SU-DHL-6 (cell line): ENCODE results near the gene ZNF710.

ENCODE experiments used
- H2AFZ ChIP-seq: fragments of 200-600 bp; sonication (generic); 2 replicates; pipeline ENCODE4 v1.6.1; 2014; ENCODE audit warnings: low read depth, mild to moderate bottlenecking, moderate library complexity, mixed read lengths, antibody characterized with exemption, low read length; ENCODE audit not compliant: severe bottlenecking
- H3F3A ChIP-seq: fragments of 200-600 bp; shearing (Covaris generic); 2 replicates; pipeline ENCODE4 v1.6.0; 2016; ENCODE audit warnings: antibody characterized with exemption, mild to moderate bottlenecking; ENCODE audit not compliant: insufficient read depth
- H3K27ac ChIP-seq: fragments of 200-600 bp; sonication (generic); 2 replicates; pipeline ENCODE4 v1.5.1; 2016; ENCODE audit warnings: low read depth, mild to moderate bottlenecking, low read length, moderate library complexity, mixed read lengths
- H3K27me3 ChIP-seq: fragments of 200-600 bp; sonication (generic), shearing (Covaris generic); 2 replicates; pipeline ENCODE4 v1.6.0; 2014; ENCODE audit warnings: mild to moderate bottlenecking, low read length
- H3K36me3 ChIP-seq: fragments of 200-600 bp; sonication (generic); 2 replicates; pipeline ENCODE4 v1.6.1; 2014; ENCODE audit warnings: mild to moderate bottlenecking, low read length, mixed read lengths
- H3K4me2 ChIP-seq: fragments of 300-600, 200-600 bp; shearing (Covaris generic), sonication (generic); 2 replicates; pipeline ENCODE4 v1.6.0; 2014; ENCODE audit warnings: low read length, low read depth, mild to moderate bottlenecking; ENCODE audit not compliant: poor library complexity, severe bottlenecking
- H3K4me3 ChIP-seq: fragments of 200-600 bp; sonication (generic); 2 replicates; pipeline ENCODE4 v1.5.1; 2014; ENCODE audit warnings: antibody characterized with exemption, low read length, mild to moderate bottlenecking, mixed read lengths; ENCODE audit not compliant: insufficient read depth, poor library complexity, severe bottlenecking
- H3K79me2 ChIP-seq: fragments of 200-600 bp; sonication (generic); 2 replicates; pipeline ENCODE4 v1.6.1; 2014; ENCODE audit warnings: mild to moderate bottlenecking, low read length, moderate library complexity; ENCODE audit not compliant: insufficient read depth
- H3K9ac ChIP-seq: fragments of 200-600 bp; sonication (generic); 2 replicates; pipeline ENCODE4 v1.7.0; 2014; ENCODE audit warnings: mild to moderate bottlenecking, low read length
- H3K9me2 ChIP-seq: fragments of 200-600 bp; sonication (generic); replicated peaks from 2 replicates; pipeline ENCODE4 v1.6.1; 2014; ENCODE audit warnings: low read length; ENCODE audit not compliant: insufficient read depth
- H3K9me3 ChIP-seq: fragments of 200-600 bp; sonication (generic); 2 replicates; pipeline ENCODE4 v1.6.1; 2014; ENCODE audit warnings: low read length, mixed read lengths; ENCODE audit not compliant: insufficient read depth
- H4K20me1 ChIP-seq: fragments of 200-600 bp; sonication (generic); 2 replicates; pipeline ENCODE4 v1.6.1; 2014; ENCODE audit warnings: low read depth, mild to moderate bottlenecking, antibody characterized with exemption, low read length, moderate library complexity, mixed read lengths
- EZH2phosphoT487 ChIP-seq: fragments of 200-600 bp; sonication (generic), shearing (Covaris generic); conservative IDR thresholded peaks from 2 replicates; pipeline ENCODE4 v1.6.1; 2018; ENCODE audit warnings: mild to moderate bottlenecking, antibody characterized with exemption, low read length, moderate library complexity, mixed read lengths
- TF ChIP-seq, protein P1 (sequence below): fragments of 200-600 bp; sonication (generic); IDR thresholded peaks from one replicate; pipeline ENCODE4 v1.5.1; 2017; ENCODE audit warnings: antibody characterized with exemption, mild to moderate bottlenecking, low read length, moderate library complexity; ENCODE audit not compliant: insufficient read depth, poor library complexity, severe bottlenecking

Gene ZNF710

DNA sequence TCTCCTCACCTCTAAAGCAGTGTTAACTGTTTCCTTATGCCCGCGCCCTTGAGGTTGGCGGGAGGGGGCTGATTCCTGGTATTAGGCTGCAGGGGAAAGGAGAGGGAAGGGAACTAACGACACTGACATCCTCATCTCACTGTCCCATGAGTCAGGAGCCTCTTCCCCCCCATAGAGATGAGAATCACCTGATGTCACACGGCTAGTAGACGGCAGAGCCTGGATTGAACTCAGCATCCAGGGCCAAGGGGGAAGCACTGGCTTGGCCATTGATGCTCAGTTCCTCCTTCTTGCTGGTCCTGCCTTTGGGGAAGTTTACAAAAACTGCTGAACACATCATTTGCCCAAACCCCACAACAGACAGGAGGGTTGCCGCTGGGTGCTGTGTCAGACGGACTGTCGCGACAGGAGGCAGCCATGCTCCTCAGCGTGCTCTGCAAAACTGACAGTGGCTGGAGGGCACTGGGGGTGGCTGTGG, 62.7 kb downstream of the ZNF710 start:
- Histone ChIP-seq H3K36me3 (no peaks in the 10 kb centered on the region), H2AFZ (no peak overlapping the region)

DNA sequence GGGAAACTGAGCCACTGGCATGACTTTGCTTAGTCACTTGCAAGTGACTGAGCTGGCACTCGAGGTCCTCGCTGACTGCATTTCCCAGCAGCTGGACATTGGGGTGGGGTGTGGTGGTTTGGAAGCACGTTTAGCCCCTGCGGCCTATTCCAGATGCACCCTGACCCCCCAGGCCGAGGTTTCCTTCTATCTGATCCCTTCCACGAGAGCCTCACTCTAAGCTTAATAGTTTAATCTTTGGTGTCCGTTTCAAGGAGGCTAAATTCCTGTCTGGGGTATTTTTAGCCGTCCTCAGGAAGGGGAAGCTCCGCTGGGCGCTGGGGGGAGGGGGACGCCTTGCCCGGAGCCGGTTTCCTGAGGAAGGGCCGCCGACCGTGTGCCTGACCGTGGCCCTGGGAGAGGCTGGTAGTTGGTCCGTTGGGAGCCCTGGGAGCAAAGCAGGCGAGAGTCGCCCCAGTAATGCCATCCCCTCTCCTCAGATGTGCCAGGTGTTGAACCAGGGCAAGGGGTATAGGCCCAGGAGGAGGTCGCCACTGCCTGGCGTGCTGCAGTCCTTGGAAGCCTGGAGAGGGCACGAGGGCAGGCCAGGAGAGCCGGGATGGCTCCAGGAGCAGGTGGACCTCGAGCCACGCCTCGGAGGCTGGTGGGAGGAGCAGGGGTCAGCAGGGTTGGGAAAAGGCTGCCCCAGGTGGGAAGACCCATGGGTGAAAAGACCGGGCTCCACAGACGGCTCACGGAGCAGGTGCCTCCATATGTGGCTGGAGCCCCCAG, 64.0 kb downstream of the ZNF710 start:
- TF ChIP-seq EZH2phosphoT487, result no peak
- TF ChIP-seq, protein P1, sequence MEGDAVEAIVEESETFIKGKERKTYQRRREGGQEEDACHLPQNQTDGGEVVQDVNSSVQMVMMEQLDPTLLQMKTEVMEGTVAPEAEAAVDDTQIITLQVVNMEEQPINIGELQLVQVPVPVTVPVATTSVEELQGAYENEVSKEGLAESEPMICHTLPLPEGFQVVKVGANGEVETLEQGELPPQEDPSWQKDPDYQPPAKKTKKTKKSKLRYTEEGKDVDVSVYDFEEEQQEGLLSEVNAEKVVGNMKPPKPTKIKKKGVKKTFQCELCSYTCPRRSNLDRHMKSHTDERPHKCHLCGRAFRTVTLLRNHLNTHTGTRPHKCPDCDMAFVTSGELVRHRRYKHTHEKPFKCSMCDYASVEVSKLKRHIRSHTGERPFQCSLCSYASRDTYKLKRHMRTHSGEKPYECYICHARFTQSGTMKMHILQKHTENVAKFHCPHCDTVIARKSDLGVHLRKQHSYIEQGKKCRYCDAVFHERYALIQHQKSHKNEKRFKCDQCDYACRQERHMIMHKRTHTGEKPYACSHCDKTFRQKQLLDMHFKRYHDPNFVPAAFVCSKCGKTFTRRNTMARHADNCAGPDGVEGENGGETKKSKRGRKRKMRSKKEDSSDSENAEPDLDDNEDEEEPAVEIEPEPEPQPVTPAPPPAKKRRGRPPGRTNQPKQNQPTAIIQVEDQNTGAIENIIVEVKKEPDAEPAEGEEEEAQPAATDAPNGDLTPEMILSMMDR, result no peak
- no peak overlapping the region for H3K4me2 ChIP-seq
- H3K27me3 ChIP-seq, result no peaks in the 10 kb centered on the region
- no peaks in the 10 kb centered on the region for H3K9me2 ChIP-seq
- H3F3A ChIP-seq, result 0 out of 2 replicates have a peak, but pooled peaks cover 10% of the 10 kb centered on the region
- no peak overlapping the region for H3K27ac ChIP-seq
- H2AFZ ChIP-seq, result no peak overlapping the region
- no peaks in the 10 kb centered on the region for H3K36me3 ChIP-seq
- no peak overlapping the region for H3K9ac ChIP-seq
- H3K9me3 ChIP-seq, result no peaks in the 10 kb centered on the region
- no peaks in the 10 kb centered on the region for H3K79me2 ChIP-seq
- H3K4me3 ChIP-seq, result no peak overlapping the region
- H4K20me1 ChIP-seq, result no peaks in the 10 kb centered on the region

More for the DNA sequence above, 62.7 kb downstream of the ZNF710 start:
- Histone ChIP-seq H3F3A (peaks cover 11% of the 10 kb centered on the region; the same call in 1 of the 2 replicates), H3K27me3 (no peaks in the 10 kb centered on the region), H4K20me1 (no peaks in the 10 kb centered on the region), H3K4me2 (no peak overlapping the region), H3K9me2 (no peaks in the 10 kb centered on the region), H3K9ac (no peak overlapping the region), H3K4me3 (no peak overlapping the region), H3K79me2 (no peaks in the 10 kb centered on the region), H3K9me3 (no peaks in the 10 kb centered on the region), H3K27ac (no peak overlapping the region)
- TF ChIP-seq EZH2phosphoT487, result no peak
- TF ChIP-seq, protein P1, result no peak

DNA sequence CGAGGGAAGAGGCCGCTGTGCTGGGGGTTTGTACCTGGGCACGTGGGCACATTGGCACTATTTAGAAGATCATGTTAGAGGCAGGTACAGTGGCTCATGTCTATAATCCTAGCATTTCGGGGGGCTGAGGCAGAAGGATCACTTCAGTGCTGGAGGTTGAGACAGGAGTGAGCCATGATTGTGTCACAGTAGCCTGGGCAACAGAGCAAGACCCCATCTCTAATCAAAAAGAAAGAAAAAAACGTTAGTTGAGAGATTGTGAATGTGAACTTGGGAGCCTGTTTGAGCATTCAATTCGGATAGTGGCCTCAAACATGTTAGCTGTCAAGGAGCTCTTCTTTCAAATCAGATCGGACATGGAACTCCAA, 64.5 kb downstream of the ZNF710 start:
- no peak overlapping the region for H3K27ac ChIP-seq
- H3K4me2 ChIP-seq, result no peak overlapping the region
- TF ChIP-seq EZH2phosphoT487, result no peak
- TF ChIP-seq, protein P1, result no peak

More for the DNA sequence above, 64.5 kb downstream of the ZNF710 start:
- Histone ChIP-seq H3K9ac (no peak overlapping the region), H3K79me2 (no peaks in the 10 kb centered on the region), H3K36me3 (no peaks in the 10 kb centered on the region), H3K27me3 (no peaks in the 10 kb centered on the region), H3K4me3 (no peak overlapping the region), H2AFZ (no peak overlapping the region), H4K20me1 (no peaks in the 10 kb centered on the region), H3K9me3 (no peaks in the 10 kb centered on the region), H3K9me2 (no peaks in the 10 kb centered on the region), H3F3A (0 out of 2 replicates have a peak, but pooled peaks cover 5% of the 10 kb centered on the region)
